ENCODE results near the gene VWA8. TPM values are rescaled to one million over a fixed set of nuclear protein-coding genes. Genes with fewer than 3 reads are reported as not detected.

Gene VWA8
- total and polyA plus RNA-seq, 2 of the 8 experiments (the other 6 are each of a cell fraction or from before 2014, with no cell fraction given): 5.9 to 19.6 TPM

- TF ChIP-seq HDAC6 (IDR thresholded peaks at IDR 0.05; ENCODE audit: low read depth, low read length) (no peak), E2F6 (IDR thresholded peaks at IDR 0.05) (no peak), CHD2 (IDR thresholded peaks at IDR 0.05; ENCODE audit: low read length) (no peak), KDM5A (IDR thresholded peaks at IDR 0.05; ENCODE audit: low read length) (no peak), CBX5 (IDR thresholded peaks at IDR 0.05; ENCODE audit: low read depth, low read length) (no peak), CEBPB (IDR thresholded peaks at IDR 0.05; ENCODE audit: low read depth, low read length) (no peak)
Measured at GRCh38 chr13:41740479-41740878, 220.4 kb downstream of the VWA8 start (continued).
